Melanocyte of skin (primary cell): ENCODE results near the gene BCL7B. TPM values are rescaled to one million over a fixed set of nuclear protein-coding genes. Genes with fewer than 3 reads are reported as not detected.

Source experiments
- small RNA-seq, 2 donors: library from RNA; depleted of rRNA; stranded (forward); fragments of <200 nt; gene quantifications; one replicate each; pipeline ENCODE3, GENCODE V24; 2012
- total RNA-seq, 2 donors: library from RNA; depleted of rRNA; stranded (reverse); fragments of >200 nt; gene quantifications; 2 replicates each; pipeline ENCODE4 v1.2.3, GENCODE V29; 2012

The BCL7B gene
- 10 to 100 TPM; 20.0 to 26.3 TPM for total RNA-seq

GRCh38 chr7:73557397-73558257 lies at the start of gene BCL7B:
BCL7B (minus strand) TSS chr7:73557690; CDS start chr7:73557578, 112 bp downstream.

GRCh38 chr7:73578342-73579128 lies 21.0 kb upstream of the BCL7B start, which contains the start of gene TBL2:
TBL2 (minus strand) TSS chr7:73578579; CDS start chr7:73578549, 30 bp downstream.

GRCh38 chr7:73522105-73522872 lies 35.2 kb downstream of the BCL7B start, which contains the start of gene BAZ1B:
BAZ1B (minus strand) TSS chr7:73522293; CDS start chr7:73521933, 360 bp downstream.

Small RNAs within 50 kb of the gene (small RNA-seq; reads per million reads assigned to genes)
- gene RNU6-1198P, result 0 reads per million in 2 donors

Other genes starting within 250 kb of the BCL7B start
- 10 to 100 TPM; 26.5 to 44.6 TPM for gene NSUN5, start 248.9 kb downstream of the BCL7B start, total RNA-seq
- not detected for gene TRIM50, start 229.6 kb downstream of the BCL7B start, total RNA-seq
- not detected for gene FKBP6, start 229.5 kb downstream of the BCL7B start, total RNA-seq
- 10 to 100 TPM; 12.3 to 14.5 TPM for gene FZD9, start 123.9 kb downstream of the BCL7B start, total RNA-seq
- gene BAZ1B, start 35.4 kb downstream of the BCL7B start, total RNA-seq, result 10 to 100 TPM; 45.8 to 57.3 TPM
- 10 to 100 TPM; 62.3 to 86.9 TPM for gene TBL2, start 20.9 kb upstream of the BCL7B start, total RNA-seq
- not detected for gene MLXIPL, start 66.8 kb upstream of the BCL7B start, total RNA-seq
- 1 to 10 TPM; 3.3 to 3.4 TPM for gene VPS37D, start 110.1 kb upstream of the BCL7B start, total RNA-seq
- 1 to 10 TPM; 2.8 to 3.7 TPM for gene DNAJC30, start 125.8 kb upstream of the BCL7B start, total RNA-seq
- gene BUD23, start 125.9 kb upstream of the BCL7B start, total RNA-seq, result 10 to 100 TPM; 40.3 to 53.3 TPM
- gene STX1A, start 162.0 kb upstream of the BCL7B start, total RNA-seq, result 1 to 10 TPM; 3.8 to 7.0 TPM
- gene ABHD11, start 181.1 kb upstream of the BCL7B start, total RNA-seq, result 10 to 100 TPM in 1 of 2 donors, 1 to 10 TPM in 1; 10.0 to 20.0 TPM
- gene CLDN3, start 212.6 kb upstream of the BCL7B start, total RNA-seq, result not detected